Measurements from ENCODE around the gene FAM193A.
"Not testable (repeated sequence)": the region's sequence is repeated elsewhere in the genome, so short reads cannot be mapped to it uniquely, and the experiment has no call there.

Gene FAM193A, protein sequence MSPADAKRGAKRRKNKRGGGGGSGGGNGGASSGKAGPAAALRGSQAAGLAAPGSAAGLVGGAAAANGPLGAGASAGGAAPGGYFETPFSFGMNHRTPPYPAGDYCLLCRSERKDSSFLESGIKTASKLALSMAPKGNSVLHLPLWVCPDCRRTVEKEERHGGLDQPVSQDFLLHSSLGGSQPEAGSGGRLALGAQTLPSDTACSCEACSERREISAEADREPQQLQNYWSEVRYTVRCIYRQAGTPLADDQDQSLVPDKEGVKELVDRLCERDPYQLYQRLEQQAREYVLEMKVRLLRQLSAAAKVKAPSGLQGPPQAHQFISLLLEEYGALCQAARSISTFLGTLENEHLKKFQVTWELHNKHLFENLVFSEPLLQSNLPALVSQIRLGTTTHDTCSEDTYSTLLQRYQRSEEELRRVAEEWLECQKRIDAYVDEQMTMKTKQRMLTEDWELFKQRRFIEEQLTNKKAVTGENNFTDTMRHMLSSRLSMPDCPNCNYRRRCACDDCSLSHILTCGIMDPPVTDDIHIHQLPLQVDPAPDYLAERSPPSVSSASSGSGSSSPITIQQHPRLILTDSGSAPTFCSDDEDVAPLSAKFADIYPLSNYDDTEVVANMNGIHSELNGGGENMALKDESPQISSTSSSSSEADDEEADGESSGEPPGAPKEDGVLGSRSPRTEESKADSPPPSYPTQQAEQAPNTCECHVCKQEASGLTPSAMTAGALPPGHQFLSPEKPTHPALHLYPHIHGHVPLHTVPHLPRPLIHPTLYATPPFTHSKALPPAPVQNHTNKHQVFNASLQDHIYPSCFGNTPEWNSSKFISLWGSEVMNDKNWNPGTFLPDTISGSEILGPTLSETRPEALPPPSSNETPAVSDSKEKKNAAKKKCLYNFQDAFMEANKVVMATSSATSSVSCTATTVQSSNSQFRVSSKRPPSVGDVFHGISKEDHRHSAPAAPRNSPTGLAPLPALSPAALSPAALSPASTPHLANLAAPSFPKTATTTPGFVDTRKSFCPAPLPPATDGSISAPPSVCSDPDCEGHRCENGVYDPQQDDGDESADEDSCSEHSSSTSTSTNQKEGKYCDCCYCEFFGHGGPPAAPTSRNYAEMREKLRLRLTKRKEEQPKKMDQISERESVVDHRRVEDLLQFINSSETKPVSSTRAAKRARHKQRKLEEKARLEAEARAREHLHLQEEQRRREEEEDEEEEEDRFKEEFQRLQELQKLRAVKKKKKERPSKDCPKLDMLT (N-terminal part only)

DNA sequence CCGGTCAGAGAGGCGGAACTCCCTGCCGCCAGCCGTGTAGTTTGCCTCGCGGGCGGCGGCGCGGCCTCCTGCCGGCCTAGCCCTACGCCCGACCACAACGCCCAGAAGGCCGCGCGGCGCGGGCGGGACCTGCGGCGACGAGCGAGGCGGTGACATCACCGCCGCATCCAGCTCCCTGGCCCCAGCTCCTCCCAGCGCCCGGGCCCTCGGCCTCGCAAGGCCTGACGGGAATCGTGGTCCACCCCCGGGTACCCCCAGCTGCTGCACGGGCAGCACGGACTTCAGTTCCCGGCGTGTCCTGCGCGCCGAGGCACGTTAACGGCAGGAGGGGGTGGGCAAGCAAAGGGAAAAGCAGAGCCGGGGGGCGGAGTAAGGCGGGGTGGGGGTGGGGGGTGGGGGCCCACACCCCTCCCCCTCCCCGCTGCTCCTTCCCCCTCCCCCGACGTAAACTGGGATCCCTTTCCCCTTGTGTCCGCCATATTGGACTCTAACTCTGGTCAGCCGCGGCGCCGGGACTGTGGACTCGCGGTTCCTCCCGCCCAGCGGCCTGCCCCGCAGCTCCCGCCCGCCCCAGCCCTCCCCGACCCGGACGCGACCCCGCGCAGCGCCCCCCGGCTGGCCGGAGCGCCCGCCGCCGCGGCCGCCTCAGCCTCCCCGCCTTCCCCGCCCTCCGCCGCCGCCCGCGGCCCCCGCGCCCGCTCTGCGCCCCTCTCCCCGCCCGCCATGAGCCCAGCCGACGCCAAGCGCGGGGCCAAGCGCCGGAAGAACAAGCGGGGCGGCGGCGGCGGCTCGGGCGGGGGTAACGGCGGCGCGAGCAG is at the start of gene FAM193A:
TSS of gene FAM193A (plus strand) at position 455 of the 818 bp plus-strand sequence. CDS start at position 724, 269 bp downstream.
- DNase-seq (ENCODE audit: low read depth) = peak; percentile 99

- no peak for DNase-seq (ENCODE audit: low read depth)
These were observed 49.5 kb upstream of the FAM193A start for GRCh38 chr4:2486981-2487380.

- DNase-seq (ENCODE audit: low read depth) = no peak
These were observed 48.8 kb upstream of the FAM193A start for GRCh38 chr4:2487632-2488031.

DNA sequence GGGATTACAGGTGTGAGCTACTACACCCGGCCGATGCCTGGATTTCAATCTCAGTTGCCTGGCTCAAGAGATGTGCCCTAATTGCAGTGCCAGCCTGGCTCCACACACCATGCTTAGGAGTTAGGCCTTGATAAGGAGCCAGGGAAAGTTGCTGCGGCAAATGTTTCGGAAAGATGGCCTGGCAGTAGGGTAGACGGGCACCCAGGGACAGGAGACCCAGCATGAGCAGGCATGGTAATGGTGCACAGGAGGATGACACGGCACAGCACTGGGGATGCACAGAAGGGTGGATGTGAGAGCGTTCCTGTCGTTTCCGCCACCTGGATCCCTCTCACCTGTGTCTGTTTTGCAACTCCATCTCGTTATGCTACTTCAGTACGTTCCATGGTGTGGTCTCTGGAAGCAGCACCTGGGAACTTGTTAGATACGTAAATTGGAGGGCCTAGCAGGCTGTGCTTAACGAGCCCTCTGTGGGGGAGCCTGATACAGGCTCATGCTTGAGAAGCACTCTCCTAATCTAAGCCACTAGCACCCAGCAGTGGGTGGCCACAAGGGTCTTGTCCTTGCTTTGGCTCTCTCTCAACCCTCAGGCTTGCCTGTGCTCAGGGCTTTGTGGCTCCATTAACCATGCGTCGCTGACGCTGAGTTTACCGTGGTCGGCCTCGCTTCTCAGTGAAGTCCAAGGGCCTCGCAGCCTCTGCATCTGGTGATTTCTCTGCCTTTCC is 47.2 kb upstream of the FAM193A start:
- no peak for DNase-seq (ENCODE audit: low read depth)

GRCh38 chr4:2489841-2490552 is 46.5 kb upstream of the FAM193A start:
- peak; percentile 57 for DNase-seq (ENCODE audit: low read depth)

- no peak for DNase-seq (ENCODE audit: low read depth)
These were observed 43.5 kb upstream of the FAM193A start for GRCh38 chr4:2492970-2493369.

- no peak for DNase-seq (ENCODE audit: low read depth)
These were observed 41.5 kb upstream of the FAM193A start for GRCh38 chr4:2494992-2495391.

- no peak for DNase-seq (ENCODE audit: low read depth)
These were observed 39.1 kb upstream of the FAM193A start for GRCh38 chr4:2497324-2497723.

DNA sequence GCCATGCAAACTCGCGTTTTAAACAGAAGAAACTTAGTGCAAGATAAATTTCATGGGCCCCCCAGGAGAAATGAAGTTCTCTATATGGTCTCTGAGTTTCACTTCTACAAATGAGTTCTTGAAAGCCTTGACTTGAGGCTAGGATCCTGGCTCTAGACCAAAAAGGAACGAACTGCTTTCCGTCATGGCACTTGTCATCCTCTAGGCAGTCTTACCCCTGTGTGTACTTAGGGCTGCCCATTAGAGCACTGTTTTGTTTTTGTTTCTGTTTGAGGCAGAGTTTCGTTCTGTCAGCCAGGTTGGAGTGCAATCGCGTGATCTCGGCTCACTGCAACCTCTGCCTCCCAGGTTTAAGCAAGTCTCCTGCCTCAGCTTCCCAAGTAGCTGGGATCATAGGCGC is 38.5 kb upstream of the FAM193A start:
- no peak for DNase-seq (ENCODE audit: low read depth)

DNA sequence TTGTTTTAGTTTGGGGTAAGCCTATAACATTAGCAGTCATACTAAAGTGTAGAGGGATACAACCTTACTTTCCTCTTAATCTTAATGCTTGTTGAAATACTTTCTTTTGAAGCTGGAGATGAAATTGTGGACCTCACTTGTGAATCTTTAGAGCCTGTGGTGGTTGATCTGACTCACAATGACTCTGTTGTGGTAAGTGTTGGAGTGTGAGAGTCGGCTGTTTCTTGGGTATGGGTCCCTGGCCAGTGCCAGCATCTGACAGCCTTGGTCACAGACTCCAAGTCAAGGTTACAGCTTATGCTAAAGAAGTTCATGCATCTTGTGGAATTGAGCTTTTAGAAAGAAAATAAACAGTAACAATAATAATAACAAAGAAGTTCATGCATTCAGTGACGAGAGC is 35.9 kb upstream of the FAM193A start:
- peak; percentile 25 for DNase-seq (ENCODE audit: low read depth)

GRCh38 chr4:2501034-2501594 is 35.3 kb upstream of the FAM193A start:
- DNase-seq (ENCODE audit: low read depth) = no peak

DNA sequence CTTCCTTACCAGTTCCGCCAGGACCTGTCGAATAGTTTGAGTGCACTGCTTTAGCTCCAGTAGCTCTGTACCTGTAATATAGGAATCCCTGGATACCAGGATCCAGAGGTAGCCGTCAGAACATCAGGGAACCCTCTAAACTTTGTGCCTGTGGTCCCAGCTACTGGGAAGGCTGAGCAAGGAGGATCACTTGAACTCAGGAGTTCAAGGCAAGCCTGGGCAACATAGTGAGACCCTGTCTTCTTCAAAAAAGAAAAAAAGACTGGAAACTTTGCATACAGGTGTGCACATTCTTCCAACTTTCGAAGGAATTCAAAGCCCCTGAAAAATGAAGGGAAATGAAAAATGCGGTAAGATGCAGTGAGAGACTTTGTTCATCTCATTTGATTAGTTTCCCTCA is 32.6 kb upstream of the FAM193A start:
- DNase-seq (ENCODE audit: low read depth) = no peak

GRCh38 chr4:2507259-2507658 is 29.2 kb upstream of the FAM193A start:
- no peak for DNase-seq (ENCODE audit: low read depth)

- no peak for DNase-seq (ENCODE audit: low read depth)
These were observed 28.6 kb upstream of the FAM193A start for GRCh38 chr4:2507855-2508254.

GRCh38 chr4:2510351-2511259 is 25.8 kb upstream of the FAM193A start:
- DNase-seq (ENCODE audit: low read depth) = no peak

GRCh38 chr4:2511645-2512131 is 24.8 kb upstream of the FAM193A start:
- DNase-seq (ENCODE audit: low read depth) = no peak

GRCh38 chr4:2512396-2513135 is 23.9 kb upstream of the FAM193A start:
- no peak for DNase-seq (ENCODE audit: low read depth)

GRCh38 chr4:2514193-2514592 is 22.3 kb upstream of the FAM193A start:
- DNase-seq (ENCODE audit: low read depth) = not testable (repeated sequence)

All from amniotic epithelial cell (primary cell).